A673 (cell line): ENCODE data around the gene ACOT11. TPM values are rescaled to one million over a fixed set of nuclear protein-coding genes. Genes with fewer than 3 reads are reported as not detected.

Experiments
- BruUV-seq: library from RNA; stranded (reverse); fragments of 400-500 nt; replicated peaks from 2 replicates; lab custom pipeline; 2021; lab: Mats Ljungman, UMichigan
- CTCF ChIA-PET: fragments of 300-600 bp; sonication (Branson Sonifier 250); formaldehyde crosslinking; loops from one replicate; lab custom pipeline; 2022; ENCODE audit warnings: antibody characterized with exemption; lab: Charles Lee
- POLR2A ChIA-PET: fragments of 300-600 bp; sonication (Branson Sonifier 250); formaldehyde crosslinking; loops from one replicate; lab custom pipeline; 2022; ENCODE audit warnings: antibody characterized with exemption; ENCODE audit not compliant: low non-redundant PET; lab: Charles Lee
- DNase-seq: peaks from one replicate; pipeline ENCODE4 v3.0.0-alpha.2; 2015; ENCODE audit warnings: low spot score
- H3K27ac ChIP-seq: fragments of 200-600 bp; sonication (generic); 2 replicates; pipeline ENCODE4 v1.5.1; 2016; ENCODE audit warnings: mixed run types, low read depth, mild to moderate bottlenecking, mixed read lengths, antibody characterized with exemption, low read length; ENCODE audit not compliant: poor library complexity, severe bottlenecking
- H3K27me3 ChIP-seq: fragments of 200-600 bp; sonication (generic); replicated peaks from 2 replicates; pipeline ENCODE4 v1.6.1; 2017; ENCODE audit warnings: mixed run types, low read depth, mild to moderate bottlenecking, mixed read lengths, antibody characterized with exemption, low read length; ENCODE audit not compliant: insufficient read depth, poor library complexity
- H3K36me3 ChIP-seq: fragments of 200-600 bp; sonication (generic); 2 replicates; pipeline ENCODE4 v1.6.1; 2016; ENCODE audit warnings: mixed run types, mild to moderate bottlenecking, mixed read lengths, antibody characterized with exemption, low read length; ENCODE audit not compliant: insufficient read depth, poor library complexity, severe bottlenecking
- H3K4me1 ChIP-seq: fragments of 200-600 bp; sonication (generic); 2 replicates; pipeline ENCODE4 v1.6.1; 2017; ENCODE audit warnings: mixed run types, mild to moderate bottlenecking, mixed read lengths, antibody characterized with exemption, low read length; ENCODE audit not compliant: insufficient read depth, poor library complexity, severe bottlenecking
- H3K4me3 ChIP-seq: fragments of 200-600 bp; sonication (generic); 2 replicates; pipeline ENCODE4 v1.5.1; 2016; ENCODE audit warnings: low read depth, mixed run types, mild to moderate bottlenecking, mixed read lengths, low read length; ENCODE audit not compliant: poor library complexity, severe bottlenecking
- H3K9me3 ChIP-seq: fragments of 200-600 bp; sonication (generic); 2 replicates; pipeline ENCODE4 v1.6.1; 2016; ENCODE audit warnings: mixed run types, low read depth, mild to moderate bottlenecking, mixed read lengths, antibody characterized with exemption, low read length; ENCODE audit not compliant: poor library complexity, severe bottlenecking
- EZH2 ChIP-seq: fragments of 200-600 bp; sonication (generic); IDR thresholded peaks from 2 replicates; pipeline ENCODE4 v1.6.1; 2017; ENCODE audit warnings: borderline replicate concordance, low read depth, mild to moderate bottlenecking, mixed read lengths, antibody characterized with exemption, low read length; ENCODE audit not compliant: poor library complexity, severe bottlenecking
- intact Hi-C: fragments of 100-400 bp; cut with micrococcal nuclease; formaldehyde crosslinking; loops from one replicate; pipeline ENCODE4 v1.10.0; 2022; ENCODE audit not compliant: unreplicated experiment
- total RNA-seq: library from RNA; stranded (reverse); gene quantifications from 2 replicates; pipeline ENCODE4 v1.2.3, GENCODE V29; 2021
- TF ChIP-seq, protein P1 (sequence below): fragments of 300-800, 200-600 bp; sonication (generic); conservative IDR thresholded peaks from 2 replicates; pipeline ENCODE4 v1.5.1; 2017; ENCODE audit warnings: low read depth, mild to moderate bottlenecking, antibody characterized with exemption, low read length, moderate library complexity, mixed read lengths

ACOT11 gene
- total RNA-seq, 1 experiment from 2014 or later, result 5.6 TPM

DNA sequence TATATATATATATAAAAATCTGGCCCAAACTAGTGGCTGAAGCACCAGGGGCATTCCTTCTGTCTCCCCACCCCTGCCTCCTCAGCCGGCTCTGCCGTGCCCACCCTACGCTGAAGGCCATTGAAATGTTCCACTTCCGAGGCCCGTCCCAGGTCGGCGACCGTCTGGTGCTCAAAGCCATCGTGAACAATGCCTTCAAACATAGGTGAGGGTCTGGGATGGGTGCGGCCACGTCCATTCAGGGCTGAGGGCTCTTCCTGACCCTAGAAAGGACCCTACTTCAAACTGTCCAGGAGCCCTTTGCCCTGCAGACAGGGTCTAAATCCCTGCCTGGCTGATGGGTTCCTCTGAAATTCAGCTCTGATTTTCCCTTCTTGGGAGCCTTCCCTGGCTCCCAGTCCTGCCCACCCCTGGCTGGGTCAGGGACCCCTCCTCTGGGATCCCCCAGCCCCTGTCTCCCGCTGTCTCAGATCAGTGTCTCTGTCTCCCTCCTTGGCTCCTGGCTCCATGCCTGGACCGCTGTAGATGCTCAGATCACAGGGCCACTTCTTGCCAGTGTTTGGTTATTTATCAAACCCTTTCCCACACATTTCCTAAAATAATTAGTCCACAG, 51.3 kb downstream of the ACOT11 start:
- Histone ChIP-seq H3K4me3 (no peak overlapping the region), H3K36me3 (no peaks in the 10 kb centered on the region), H3K27ac (no peak overlapping the region), H3K9me3 (no peaks in the 10 kb centered on the region), H3K27me3 (no peaks in the 10 kb centered on the region), H3K4me1 (peaks cover 5% of the 10 kb centered on the region)
- BruUV-seq, result no TSS peak
- ChIA-PET CTCF (no interaction called here), POLR2A (no interaction called here)
- DNase-seq, result no peak
- intact Hi-C loops, result no loop called here
- TF ChIP-seq, protein P1, sequence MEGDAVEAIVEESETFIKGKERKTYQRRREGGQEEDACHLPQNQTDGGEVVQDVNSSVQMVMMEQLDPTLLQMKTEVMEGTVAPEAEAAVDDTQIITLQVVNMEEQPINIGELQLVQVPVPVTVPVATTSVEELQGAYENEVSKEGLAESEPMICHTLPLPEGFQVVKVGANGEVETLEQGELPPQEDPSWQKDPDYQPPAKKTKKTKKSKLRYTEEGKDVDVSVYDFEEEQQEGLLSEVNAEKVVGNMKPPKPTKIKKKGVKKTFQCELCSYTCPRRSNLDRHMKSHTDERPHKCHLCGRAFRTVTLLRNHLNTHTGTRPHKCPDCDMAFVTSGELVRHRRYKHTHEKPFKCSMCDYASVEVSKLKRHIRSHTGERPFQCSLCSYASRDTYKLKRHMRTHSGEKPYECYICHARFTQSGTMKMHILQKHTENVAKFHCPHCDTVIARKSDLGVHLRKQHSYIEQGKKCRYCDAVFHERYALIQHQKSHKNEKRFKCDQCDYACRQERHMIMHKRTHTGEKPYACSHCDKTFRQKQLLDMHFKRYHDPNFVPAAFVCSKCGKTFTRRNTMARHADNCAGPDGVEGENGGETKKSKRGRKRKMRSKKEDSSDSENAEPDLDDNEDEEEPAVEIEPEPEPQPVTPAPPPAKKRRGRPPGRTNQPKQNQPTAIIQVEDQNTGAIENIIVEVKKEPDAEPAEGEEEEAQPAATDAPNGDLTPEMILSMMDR, result no peak
- no peak for TF ChIP-seq EZH2

DNA sequence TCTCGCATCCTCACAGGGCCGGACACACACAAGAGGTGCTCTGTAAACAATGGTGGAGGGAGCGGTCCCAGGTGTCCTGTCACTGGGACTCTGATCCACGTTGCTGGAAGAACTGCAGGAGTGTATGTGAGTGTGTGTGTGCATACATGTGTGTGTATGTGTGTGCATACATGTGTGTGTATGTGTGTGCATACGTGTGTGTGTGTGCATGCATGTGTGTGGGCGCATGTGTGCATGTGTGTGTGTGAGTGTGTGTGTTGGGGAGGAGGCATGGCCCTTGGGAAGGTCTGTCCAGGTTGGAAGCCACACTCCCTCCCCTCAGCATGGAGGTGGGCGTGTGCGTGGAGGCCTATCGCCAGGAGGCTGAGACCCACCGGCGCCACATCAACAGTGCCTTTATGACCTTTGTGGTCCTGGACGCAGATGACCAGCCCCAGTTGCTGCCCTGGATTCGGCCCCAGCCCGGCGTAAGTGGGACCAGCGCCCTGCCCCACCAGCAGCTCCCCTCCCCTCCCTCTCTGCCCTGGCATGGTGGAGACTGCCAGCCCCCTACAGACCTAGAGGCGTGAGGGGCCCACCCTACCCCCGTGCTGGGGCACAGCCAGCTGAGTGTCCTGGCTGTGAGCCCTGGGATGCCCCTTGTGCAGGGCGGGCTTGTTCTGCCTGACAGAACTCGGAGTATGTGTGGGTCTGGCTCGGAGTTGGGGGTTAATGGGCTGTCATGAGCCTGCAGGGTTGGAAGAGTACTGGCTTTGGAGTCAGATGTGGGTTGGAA, 53.1 kb downstream of the ACOT11 start:
- CTCF ChIA-PET, result no interaction called here
- no peaks in the 10 kb centered on the region for H3K9me3 ChIP-seq
- DNase-seq, result no peak
- no peak overlapping the region for H3K4me3 ChIP-seq
- no peaks in the 10 kb centered on the region for H3K36me3 ChIP-seq
- H3K27ac ChIP-seq, result no peak overlapping the region
- no peak for TF ChIP-seq EZH2
- TF ChIP-seq, protein P1, result no peak
- no TSS peak for BruUV-seq
- intact Hi-C loops, result no loop called here
- POLR2A ChIA-PET, result no interaction called here
- H3K4me1 ChIP-seq, result peaks cover 5% of the 10 kb centered on the region
- H3K27me3 ChIP-seq, result no peaks in the 10 kb centered on the region

DNA sequence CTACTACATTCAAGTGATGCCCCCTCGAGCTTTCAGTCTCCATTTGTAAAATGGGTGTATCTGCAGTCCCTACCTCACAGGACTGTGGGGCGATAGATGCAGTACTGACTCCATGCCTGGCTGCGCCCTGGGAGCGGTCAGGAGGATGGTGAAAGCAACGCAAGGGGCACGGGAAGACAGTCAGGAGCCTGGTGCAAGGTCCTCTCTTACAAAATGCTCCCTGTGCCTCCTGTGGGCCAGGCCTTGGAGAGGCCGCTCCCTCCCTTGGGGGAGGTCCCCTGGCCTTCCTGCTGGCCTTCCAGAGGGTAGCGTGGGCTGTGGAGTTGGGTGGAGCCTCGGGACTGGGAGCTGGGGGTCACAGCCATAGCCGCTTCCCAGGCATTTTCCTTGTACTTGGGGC, 53.7 kb downstream of the ACOT11 start:
- TF ChIP-seq EZH2, result no peak
- no peaks in the 10 kb centered on the region for H3K9me3 ChIP-seq
- H3K4me1 ChIP-seq, result peaks cover 5% of the 10 kb centered on the region
- H3K27ac ChIP-seq, result no peak overlapping the region
- POLR2A ChIA-PET, result no interaction called here
- DNase-seq, result no peak
- intact Hi-C loops, result no loop called here
- H3K27me3 ChIP-seq, result no peaks in the 10 kb centered on the region
- no peaks in the 10 kb centered on the region for H3K36me3 ChIP-seq
- no TSS peak for BruUV-seq
- H3K4me3 ChIP-seq, result no peak overlapping the region
- CTCF ChIA-PET, result no interaction called here

DNA sequence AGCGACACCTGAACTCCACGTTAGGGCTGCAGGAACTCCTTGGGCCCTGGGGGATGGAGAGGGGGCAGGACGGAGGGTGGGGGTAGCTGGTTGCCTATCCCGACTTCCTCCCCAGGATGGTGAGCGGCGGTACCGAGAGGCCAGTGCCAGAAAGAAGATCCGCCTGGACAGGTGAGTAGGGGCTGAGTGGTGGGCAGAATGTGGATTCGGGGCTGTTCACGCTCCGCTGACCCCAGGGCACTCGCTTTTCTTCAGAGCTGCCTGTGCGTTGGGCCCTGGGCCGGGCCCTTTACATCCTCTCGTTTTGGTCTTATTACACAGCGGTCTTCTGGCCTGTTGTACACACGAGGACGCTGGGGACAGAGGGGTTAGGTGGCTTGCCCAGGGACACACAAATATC, 54.5 kb downstream of the ACOT11 start:
- no peak for TF ChIP-seq EZH2
- TF ChIP-seq, protein P1, result no peak
- no peak for DNase-seq
- Histone ChIP-seq H3K9me3 (no peaks in the 10 kb centered on the region), H3K36me3 (no peaks in the 10 kb centered on the region), H3K4me3 (no peak overlapping the region), H3K4me1 (peaks cover 5% of the 10 kb centered on the region), H3K27me3 (no peaks in the 10 kb centered on the region), H3K27ac (no peak overlapping the region)
- intact Hi-C loops, result no loop called here
- CTCF ChIA-PET, result no interaction called here
- BruUV-seq, result no TSS peak
- POLR2A ChIA-PET, result no interaction called here
